Measurements from ENCODE around the gene STX19. TPM values are rescaled to one million over a fixed set of nuclear protein-coding genes. Genes with fewer than 3 reads are reported as not detected.

The STX19 gene
- total and polyA plus RNA-seq, 2 donors (not counting 1 experiment from before 2014, with no cell fraction given): not detected

- ATAC-seq (ENCODE audit: low read depth) (no peak), DNase-seq (no peak)
- Mint-ChIP-seq H3K9me3 (ENCODE audit: insufficient read depth) (no peaks in the 10 kb centered on the region), H3K4me3 (no peak overlapping the region), H3K27ac (no peak overlapping the region), H3K27me3 (no peaks in the 10 kb centered on the region), H3K4me1 (peaks cover 3% of the 10 kb centered on the region)
- no peak overlapping the region for H2AFZ ChIP-seq (ENCODE audit: insufficient read depth, low read depth, low read length, poor library complexity, severe bottlenecking)
- no peaks in the 10 kb centered on the region for H3K4me1 ChIP-seq (ENCODE audit: control insufficient read depth in 2 of 2, insufficient read depth in 2 of 2, low read length in 2 of 2)
- no peak overlapping the region for H3K4me3 ChIP-seq (ENCODE audit: control extremely low read depth in 1 of 5, extremely low read depth in 1 of 5, insufficient read depth in 1 of 5, low read depth in 2 of 5, low read length in 4 of 5)
- no peaks in the 10 kb centered on the region for H4K20me1 ChIP-seq (ENCODE audit: control insufficient read depth, insufficient read depth, low read length, poor library complexity, severe bottlenecking)
- no peak overlapping the region for H3K27ac ChIP-seq (ENCODE audit: low read length in 2 of 2)
- CTCF ChIA-PET: interaction anchor here (0.7 to 5.4 kb wide), 4 partner anchors 16 to 100 kb away, joined by 3 to 61 read pairs (median 4); partner anchors contain the start of gene ARL13B
- H3K9ac ChIP-seq (ENCODE audit: low read length): no peak overlapping the region
- H3K36me3 ChIP-seq (replicated peaks in 1 of 2; ENCODE audit: control extremely low read depth in 1 of 2, control insufficient read depth in 1 of 2, extremely low read depth in 1 of 2, insufficient read depth in 2 of 2, low read length in 1 of 2): peaks cover 0 to 1% of the 10 kb centered on the region in 2 experiments
- no peak for TF ChIP-seq CTCF (IDR thresholded peaks at IDR 0.05)
- no peak for TF ChIP-seq EZH2 (IDR thresholded peaks at IDR 0.05; ENCODE audit: borderline replicate concordance, insufficient read depth, low read depth, low read length, poor library complexity, severe bottlenecking)
- no peaks in the 10 kb centered on the region for H3K9me3 ChIP-seq (ENCODE audit: control extremely low read depth in 1 of 3, control insufficient read depth in 2 of 3, insufficient read depth in 1 of 3, low read length in 2 of 3)
- intact Hi-C loops (cut with micrococcal nuclease): loop anchor here (10.0 kb wide), 1 partner anchor 243 kb away; no protein-coding TSS in a partner anchor
- no CpG with 5 or more reads among the region's 3 CpGs for WGBS (ENCODE audit: insufficient coverage)
- POLR2A ChIA-PET: no interaction called here
- H3K4me2 ChIP-seq (replicated peaks; ENCODE audit: low read depth, low read length, poor library complexity, severe bottlenecking): no peak overlapping the region
- no peaks in the 10 kb centered on the region for H3K27me3 ChIP-seq (replicated peaks in 1 of 4; ENCODE audit: control extremely low read depth in 1 of 4, control insufficient read depth in 3 of 4, insufficient read depth in 4 of 4, low read length in 3 of 4)
- no peaks in the 10 kb centered on the region for H3K79me2 ChIP-seq (ENCODE audit: control insufficient read depth, insufficient read depth, low read length)
Observed at GRCh38 chr3:94001827-94002495, 26.4 kb downstream of the STX19 start.

GRCh38 chr3:94001191-94001590 is 27.2 kb downstream of the STX19 start:
- Mint-ChIP-seq H3K27me3 (no peaks in the 10 kb centered on the region), H3K9me3 (ENCODE audit: insufficient read depth) (no peaks in the 10 kb centered on the region), H3K27ac (no peak overlapping the region), H3K4me1 (peaks cover 3% of the 10 kb centered on the region), H3K4me3 (no peak overlapping the region)
- H3K9ac ChIP-seq (ENCODE audit: low read length): no peak overlapping the region
- H3K4me1 ChIP-seq (ENCODE audit: control insufficient read depth in 2 of 2, insufficient read depth in 2 of 2, low read length in 2 of 2): no peaks in the 10 kb centered on the region
- H3K27me3 ChIP-seq (replicated peaks in 1 of 4; ENCODE audit: control extremely low read depth in 1 of 4, control insufficient read depth in 3 of 4, insufficient read depth in 4 of 4, low read length in 3 of 4): no peaks in the 10 kb centered on the region
- H3K79me2 ChIP-seq (ENCODE audit: control insufficient read depth, insufficient read depth, low read length): no peaks in the 10 kb centered on the region
- ATAC-seq (ENCODE audit: low read depth) (no peak), DNase-seq (no peak)
- ChIA-PET POLR2A (no interaction called here), CTCF (interaction anchor here (0.6 to 5.4 kb wide), 3 partner anchors 21 to 101 kb away, joined by 3 to 61 read pairs (median 3); partner anchors contain the start of gene ARL13B)
- H3K4me2 ChIP-seq (replicated peaks; ENCODE audit: low read depth, low read length, poor library complexity, severe bottlenecking): no peak overlapping the region
- no CpG with 5 or more reads among the region's 1 CpG for WGBS (ENCODE audit: insufficient coverage)
- H3K4me3 ChIP-seq (ENCODE audit: control extremely low read depth in 1 of 5, extremely low read depth in 1 of 5, insufficient read depth in 1 of 5, low read depth in 2 of 5, low read length in 4 of 5): no peak overlapping the region
- peaks cover 0 to 1% of the 10 kb centered on the region in 2 experiments for H3K36me3 ChIP-seq (replicated peaks in 1 of 2; ENCODE audit: control extremely low read depth in 1 of 2, control insufficient read depth in 1 of 2, extremely low read depth in 1 of 2, insufficient read depth in 2 of 2, low read length in 1 of 2)
- H4K20me1 ChIP-seq (ENCODE audit: control insufficient read depth, insufficient read depth, low read length, poor library complexity, severe bottlenecking): no peaks in the 10 kb centered on the region
- H3K9me3 ChIP-seq (ENCODE audit: control extremely low read depth in 1 of 3, control insufficient read depth in 2 of 3, insufficient read depth in 1 of 3, low read length in 2 of 3): no peaks in the 10 kb centered on the region
- intact Hi-C loops (cut with micrococcal nuclease): loop anchor here (10.0 kb wide), 1 partner anchor 244 kb away; no protein-coding TSS in a partner anchor
- no peak overlapping the region for H2AFZ ChIP-seq (ENCODE audit: insufficient read depth, low read depth, low read length, poor library complexity, severe bottlenecking)
- no peak overlapping the region for H3K27ac ChIP-seq (ENCODE audit: low read length in 2 of 2)
- TF ChIP-seq EZH2 (IDR thresholded peaks at IDR 0.05; ENCODE audit: borderline replicate concordance, insufficient read depth, low read depth, low read length, poor library complexity, severe bottlenecking): no peak
- TF ChIP-seq CTCF (IDR thresholded peaks at IDR 0.05): no peak
